Ishikawa (cell line): ENCODE measurements around the gene SPEM2.

ENCODE experiments used
- TEAD4 ChIP-seq: IDR thresholded peaks from 2 replicates; pipeline ENCODE4 v1.6.1; 2012
- YY1 ChIP-seq: IDR thresholded peaks from 2 replicates; pipeline ENCODE4 v1.6.1; 2012; ENCODE audit warnings: low read depth

- no peak for TF ChIP-seq TEAD4
- no peak for TF ChIP-seq YY1
Measured at GRCh38 chr17:7379134-7379533, 46.3 kb upstream of the SPEM2 start.
